HepG2 (cell line): ENCODE measurements around the gene IFIT1.

Source experiments
- ATF1 ChIP-seq: IDR thresholded peaks from 2 replicates; pipeline ENCODE4 v1.6.1; 2016; ENCODE audit warnings: mild to moderate bottlenecking, control low read depth
- SP2 ChIP-seq: sonication (generic); formaldehyde crosslinking; IDR thresholded peaks from 2 replicates; pipeline ENCODE4 v1.5.1; 2020; ENCODE audit warnings: mild to moderate bottlenecking, missing genetic modification reagents

- TF ChIP-seq ATF1 (CRISPR knock-in tag) (no peak), SP2 (CRISPR knock-in tag) (no peak)
Measured at GRCh38 chr10:89347701-89348457, 44.5 kb upstream of the IFIT1 start.
